Activated T-cell treated with anti-CD3 and anti-CD28 coated beads, Interleukin-2, amount 50 U/mL, for 72 hours (primary cell): ENCODE results near the gene PHC2. TPM values are rescaled to one million over a fixed set of nuclear protein-coding genes. Genes with fewer than 3 reads are reported as not detected.

Source experiments
- ATAC-seq, 2 donors: fragments of 150-1000 bp; cut with Tn5 transposase; replicated peaks in 1 of 2; 2 replicates each; pipeline ENCODE4 v1.10.0; 2021; ENCODE audit warnings: moderate library complexity in 2 of 2, mild to moderate bottlenecking in 1 of 2
- DNase-seq, 2 donors: peaks; one replicate each; pipeline ENCODE4 v3.0.0; 2021 to 2022; ENCODE audit warnings: mixed read lengths in 1 of 2
- H3K27ac Mint-ChIP-seq: one replicate; pipeline ENCODE4 v1.8.0; 2022; ENCODE audit warnings: mild to moderate bottlenecking, moderate library complexity, mixed read lengths
- H3K27me3 Mint-ChIP-seq: one replicate; pipeline ENCODE4 v1.8.0; 2022; ENCODE audit warnings: low read depth, mixed read lengths
- H3K36me3 Mint-ChIP-seq, 2 donors: one replicate each; pipeline ENCODE4 v1.8.0; 2022; ENCODE audit warnings: mixed read lengths in 2 of 2, mild to moderate bottlenecking in 1 of 2; ENCODE audit not compliant: insufficient read depth in 2 of 2
- H3K4me1 Mint-ChIP-seq: one replicate; pipeline ENCODE4 v1.8.0; 2022; ENCODE audit warnings: low read depth, mixed read lengths
- H3K4me3 Mint-ChIP-seq, 2 donors: one replicate each; pipeline ENCODE4 v1.8.0; 2022; ENCODE audit warnings: mild to moderate bottlenecking in 2 of 2, mixed read lengths in 2 of 2, moderate library complexity in 2 of 2
- H3K9me3 Mint-ChIP-seq, 2 donors: one replicate each; pipeline ENCODE4 v1.8.0; 2022; ENCODE audit warnings: mixed read lengths in 2 of 2
- total RNA-seq, 2 donors: library from RNA; stranded (reverse); gene quantifications; one replicate each; pipeline ENCODE4 v1.2.3, GENCODE V29; 2022

The PHC2 gene
- total RNA-seq, 2 donors from 2014 or later, result 29.4 to 31.5 TPM

- H3K27ac Mint-ChIP-seq, result no peak overlapping the region
These were observed 155.0 kb downstream of the PHC2 start for GRCh38 chr1:33275706-33276572.

GRCh38 chr1:33275195-33275594 is 155.7 kb downstream of the PHC2 start:
- ATAC-seq, result no peak
- no peaks in the 10 kb centered on the region for H3K27me3 Mint-ChIP-seq
- no peaks in the 10 kb centered on the region for H3K9me3 Mint-ChIP-seq
- no peak overlapping the region for H3K4me3 Mint-ChIP-seq
- DNase-seq, result no peak
- H3K27ac Mint-ChIP-seq, result no peak overlapping the region
- H3K36me3 Mint-ChIP-seq, result peaks cover 0 to 2% of the 10 kb centered on the region in 2 donors
- H3K4me1 Mint-ChIP-seq, result peaks cover 19% of the 10 kb centered on the region

More at GRCh38 chr1:33275706-33276572, 155.0 kb downstream of the PHC2 start:
- no peaks in the 10 kb centered on the region for H3K9me3 Mint-ChIP-seq
- H3K36me3 Mint-ChIP-seq, result peaks cover 0 to 2% of the 10 kb centered on the region in 2 donors
- H3K27me3 Mint-ChIP-seq, result no peaks in the 10 kb centered on the region
- peaks cover 19% of the 10 kb centered on the region for H3K4me1 Mint-ChIP-seq
- no peak overlapping the region for H3K4me3 Mint-ChIP-seq
- no peak for DNase-seq
- ATAC-seq, result no peak

GRCh38 chr1:33274446-33274845 is 156.4 kb downstream of the PHC2 start:
- no peak for ATAC-seq
- Mint-ChIP-seq H3K4me3 (no peak overlapping the region), H3K36me3 (no peaks in the 10 kb centered on the region), H3K4me1 (peaks cover 19% of the 10 kb centered on the region), H3K9me3 (no peaks in the 10 kb centered on the region), H3K27me3 (no peaks in the 10 kb centered on the region), H3K27ac (peak overlapping the region; percentile 46)
- DNase-seq, result no peak

GRCh38 chr1:33273961-33274371 is 156.9 kb downstream of the PHC2 start:
- Mint-ChIP-seq H3K27me3 (no peaks in the 10 kb centered on the region), H3K4me1 (peaks cover 19% of the 10 kb centered on the region), H3K9me3 (no peaks in the 10 kb centered on the region), H3K36me3 (no peaks in the 10 kb centered on the region), H3K4me3 (no peak overlapping the region), H3K27ac (no peak overlapping the region)
- DNase-seq (no peak), ATAC-seq (no peak)

Other genes with a start within 250 kb of the PHC2 start
- gene TRIM62, start 249.1 kb downstream of the PHC2 start, total RNA-seq, result 1 to 10 TPM; 4.1 to 8.1 TPM
- 10 to 100 TPM; 16.9 to 23.9 TPM for gene ZNF362, start 174.6 kb downstream of the PHC2 start, total RNA-seq
- not detected for gene A3GALT2, start 110.0 kb downstream of the PHC2 start, total RNA-seq
- gene ZSCAN20, start 41.5 kb upstream of the PHC2 start, total RNA-seq, result 1 to 10 TPM; 3.1 to 3.3 TPM